CD14-positive monocyte (primary cell): ENCODE data around the gene TMEM170A. TPM values are rescaled to one million over a fixed set of nuclear protein-coding genes. Genes with fewer than 3 reads are reported as not detected.

Source experiments
- DNase-seq, 3 donors: peaks; one replicate each; pipeline ENCODE4 v3.0.0-alpha.2; 2011 to 2022
- H2AFZ ChIP-seq: 2 replicates; pipeline ENCODE4 v1.6.0; 2012; ENCODE audit warnings: mild to moderate bottlenecking, low read depth, low read length, inconsistent platforms; ENCODE audit not compliant: insufficient read depth, poor library complexity, severe bottlenecking
- H3K27ac ChIP-seq, 2 donors: 1 replicate in 1 of 2; 2 replicates in 1 of 2; pipeline ENCODE4 v1.5.1; 2012 to 2013; ENCODE audit warnings: low read length in 2 of 2, control low read depth in 1 of 2, inconsistent platforms in 1 of 2, low read depth in 1 of 2, mild to moderate bottlenecking in 1 of 2
- H3K27me3 ChIP-seq, 2 donors: one replicate each; pipeline versions ENCODE4 v1.6.0 to v1.6.1; 2011 to 2013; ENCODE audit warnings: low read length in 2 of 2; ENCODE audit not compliant: control insufficient read depth in 2 of 2, insufficient read depth in 2 of 2
- H3K36me3 ChIP-seq, 2 donors: replicated peaks in 1 of 2; 1 replicate in 1 of 2; 2 replicates in 1 of 2; pipeline versions ENCODE4 v1.5.1 to v1.6.1; 2012 to 2013; ENCODE audit warnings: low read length in 2 of 2, control low read depth in 1 of 2, inconsistent platforms in 1 of 2, mild to moderate bottlenecking in 1 of 2; ENCODE audit not compliant: insufficient read depth in 2 of 2, control insufficient read depth in 1 of 2
- H3K4me1 ChIP-seq, 2 donors: 1 replicate in 1 of 2; 2 replicates in 1 of 2; pipeline versions ENCODE4 v1.5.1 to v1.6.1; 2012 to 2013; ENCODE audit warnings: low read length in 2 of 2, control low read depth in 1 of 2, inconsistent platforms in 1 of 2, mild to moderate bottlenecking in 1 of 2, moderate library complexity in 1 of 2; ENCODE audit not compliant: insufficient read depth in 2 of 2, control insufficient read depth in 1 of 2
- H3K4me2 ChIP-seq: replicated peaks from 2 replicates; pipeline ENCODE3; 2012; ENCODE audit warnings: low read length, moderate library complexity, mild to moderate bottlenecking; ENCODE audit not compliant: poor library complexity, severe bottlenecking; ENCODE audit errors: extremely low read depth
- H3K4me3 ChIP-seq, 3 experiments: fragments of 200-600 bp in 1 of 3; sonication (generic) in 1 of 3; replicated peaks in 1 of 3; 1 replicate in 2 of 3; 2 replicates in 1 of 3; pipeline ENCODE4 v1.5.1; 2011 to 2013; ENCODE audit warnings: low read length in 3 of 3, mild to moderate bottlenecking in 3 of 3, control low read depth in 2 of 3, low read depth in 2 of 3, inconsistent platforms in 1 of 3, moderate library complexity in 1 of 3
- H3K79me2 ChIP-seq: 2 replicates; pipeline ENCODE4 v1.6.0; 2012; ENCODE audit warnings: mild to moderate bottlenecking, control low read depth, inconsistent platforms, low read length, moderate library complexity; ENCODE audit not compliant: insufficient read depth
- H3K9ac ChIP-seq: 2 replicates; pipeline ENCODE4 v1.6.0; 2017; ENCODE audit warnings: low read length, mild to moderate bottlenecking; ENCODE audit not compliant: insufficient read depth, poor library complexity, severe bottlenecking
- H3K9me3 ChIP-seq, 2 donors: replicated peaks in 1 of 2; 1 replicate in 1 of 2; 2 replicates in 1 of 2; pipeline versions ENCODE4 v1.5.1 to v1.6.1; 2012 to 2013; ENCODE audit warnings: low read length in 2 of 2, control low read depth in 1 of 2; ENCODE audit not compliant: control insufficient read depth in 1 of 2, insufficient read depth in 1 of 2
- H4K20me1 ChIP-seq: 2 replicates; pipeline ENCODE4 v1.6.0; 2012; ENCODE audit warnings: mild to moderate bottlenecking, low read length, control low read depth, moderate library complexity; ENCODE audit not compliant: insufficient read depth
- H3K27ac Mint-ChIP-seq, 7 donors: one replicate each; pipeline ENCODE4 v1.8.0; 2020; ENCODE audit warnings: mild to moderate bottlenecking in 7 of 7, mixed read lengths in 7 of 7, moderate library complexity in 6 of 7, inconsistent platforms in 2 of 7
- H3K27me3 Mint-ChIP-seq, 3 donors: one replicate each; pipeline ENCODE4 v1.8.0; 2021 to 2022; ENCODE audit warnings: low read depth in 3 of 3, mild to moderate bottlenecking in 3 of 3, mixed read lengths in 3 of 3, moderate library complexity in 3 of 3, inconsistent platforms in 1 of 3
- H3K36me3 Mint-ChIP-seq, 2 donors: one replicate each; pipeline ENCODE4 v1.8.0; 2020; ENCODE audit warnings: mixed read lengths in 2 of 2, inconsistent platforms in 1 of 2, mild to moderate bottlenecking in 1 of 2
- H3K4me1 Mint-ChIP-seq: one replicate; pipeline ENCODE4 v1.8.0; 2020; ENCODE audit warnings: mild to moderate bottlenecking, mixed read lengths
- H3K4me3 Mint-ChIP-seq, 2 donors: one replicate each; pipeline ENCODE4 v1.8.0; 2020; ENCODE audit warnings: mild to moderate bottlenecking in 2 of 2, mixed read lengths in 2 of 2, moderate library complexity in 1 of 2
- H3K9me3 Mint-ChIP-seq, 7 donors: one replicate each; pipeline ENCODE4 v1.8.0; 2020 to 2022; ENCODE audit warnings: mixed read lengths in 7 of 7, mild to moderate bottlenecking in 6 of 7, moderate library complexity in 6 of 7, inconsistent platforms in 2 of 7
- CTCF ChIP-seq: fragments of 200-600 bp; IDR thresholded peaks from one replicate; pipeline ENCODE4 v1.8.0; 2022; ENCODE audit warnings: antibody characterized with exemption, mild to moderate bottlenecking
- WGBS: methylation state at CpG from one replicate; pipeline ENCODE4 v1.1.5; 2013; ENCODE audit warnings: missing lambda C conversion rate; ENCODE audit not compliant: insufficient coverage; 5-methylcytosine and 5-hydroxymethylcytosine counted together
- intact Hi-C, 2 donors: fragments of 100-400 bp; cut with micrococcal nuclease; formaldehyde crosslinking; loops; one replicate each; pipeline versions ENCODE4 v1.15.0 to v1.15.1; 2023
- polyA plus RNA-seq, 3 donors: library from polyadenylated mRNA; depleted of rRNA in 1 of 3; unstranded in 2 of 3; stranded (reverse) in 1 of 3; fragments of 300-500 nt in 2 of 3; fragments of >200 nt in 1 of 3; fragmentation: Illumina TruSeq in 2 of 3; gene quantifications; 1 replicate in 2 of 3; 2 replicates in 1 of 3; pipeline ENCODE4 v1.2.3, GENCODE V29; 2012 to 2021
- small RNA-seq: library from RNA; depleted of rRNA; stranded (forward); fragments of <200 nt; gene quantifications from one replicate; pipeline ENCODE3, GENCODE V24; 2012; ENCODE audit warnings: low read depth; ENCODE audit not compliant: insufficient read length

Gene TMEM170A
- polyA plus RNA-seq, 3 donors: 17.9 to 31.6 (median 25.4) TPM

- Histone ChIP-seq H3K4me1 (no peaks in the 10 kb centered on the region), H3K27me3 (peaks cover 6 to 11% of the 10 kb centered on the region in 2 donors), H3K36me3 (peaks cover 27 to 47% of the 10 kb centered on the region in 2 donors), H3K27ac (no peak overlapping the region), H4K20me1 (peaks cover 5% of the 10 kb centered on the region), H3K9ac (no peak overlapping the region), H3K4me3 (no peak overlapping the region), H3K79me2 (no peaks in the 10 kb centered on the region), H2AFZ (no peak overlapping the region), H3K4me2 (no peak overlapping the region), H3K9me3 (no peaks in the 10 kb centered on the region)
- Mint-ChIP-seq H3K27me3 (peaks cover 16 to 23% (median 17%) of the 10 kb centered on the region in 3 donors), H3K9me3 (peaks cover 0 to 4% (median 0%) of the 10 kb centered on the region in 7 donors), H3K36me3 (peaks cover 59 to 63% of the 10 kb centered on the region in 2 donors), H3K27ac (no peak overlapping the region), H3K4me3 (peak overlapping the region in 1 of 2 donors; percentile 28), H3K4me1 (no peaks in the 10 kb centered on the region)
- TF ChIP-seq CTCF: no peak
- intact Hi-C loops: no loop called here
- WGBS: 88% methylated on average over 3 of the region's 5 CpGs
- no peak for DNase-seq
Observed at GRCh38 chr16:75394941-75395340, 69.5 kb downstream of the TMEM170A start.

Small RNA genes lying within 50 kb of the gene (small RNA-seq; reads per million reads assigned to genes)
- gene RF00598: not detected

Other genes with a start within 250 kb of the TMEM170A start
- gene CTRB1, start 245.7 kb downstream of the TMEM170A start, polyA plus RNA-seq: not detected
- gene BCAR1, start 213.1 kb downstream of the TMEM170A start, polyA plus RNA-seq: not detected
- 10 to 100 TPM; 12.9 to 23.2 (median 19.0) TPM for gene CFDP1, start 31.2 kb downstream of the TMEM170A start, polyA plus RNA-seq
- under 1 TPM in 1 of 3 donors, not detected in 2; 0.03 TPM for gene CHST6, start 30.8 kb upstream of the TMEM170A start, polyA plus RNA-seq
- gene CHST5, start 71.4 kb upstream of the TMEM170A start, polyA plus RNA-seq: not detected
- under 1 TPM; 0.27 to 0.75 (median 0.72) TPM for gene TMEM231, start 91.6 kb upstream of the TMEM170A start, polyA plus RNA-seq
- 100 to 1,000 TPM in 2 of 3 donors, 10 to 100 TPM in 1; 84.3 to 302 (median 280) TPM for gene GABARAPL2, start 101.7 kb upstream of the TMEM170A start, polyA plus RNA-seq
- gene ADAT1, start 158.6 kb upstream of the TMEM170A start, polyA plus RNA-seq: 10 to 100 TPM; 16.8 to 18.9 (median 17.8) TPM
- 100 to 1,000 TPM in 2 of 3 donors, 10 to 100 TPM in 1; 66.1 to 150 (median 116) TPM for gene KARS1, start 183.0 kb upstream of the TMEM170A start, polyA plus RNA-seq
- 10 to 100 TPM; 39.7 to 64.1 (median 47.9) TPM for gene TERF2IP, start 183.1 kb upstream of the TMEM170A start, polyA plus RNA-seq
- gene CPHXL2, start 212.3 kb upstream of the TMEM170A start, polyA plus RNA-seq: not detected
- not detected for gene DUXB, start 236.8 kb upstream of the TMEM170A start, polyA plus RNA-seq